Tibial nerve (tissue), 4 donors: ENCODE measurements around the gene TNP1. TPM values are rescaled to one million over a fixed set of nuclear protein-coding genes. Genes with fewer than 3 reads are reported as not detected.

Experiments used
- DNase-seq, 2 donors: peaks; one replicate each; pipeline ENCODE4 v3.0.0-alpha.2; 2019; ENCODE audit warnings: low spot score in 2 of 2
- H3K27ac ChIP-seq, 4 donors: fragments of 200-600 bp; sonication (generic) in 3 of 4; one replicate each; pipeline ENCODE4 v1.5.1; 2017 to 2019; ENCODE audit warnings: mild to moderate bottlenecking in 1 of 4
- H3K27me3 ChIP-seq, 2 donors: fragments of 200-600 bp; sonication (generic) in 1 of 2; one replicate each; pipeline versions ENCODE4 v1.5.1 to v1.6.0; 2017 to 2019
- H3K36me3 ChIP-seq, 3 donors: fragments of 200-600 bp; sonication (generic); one replicate each; pipeline ENCODE4 v1.5.1; 2018 to 2019
- H3K4me1 ChIP-seq, 4 donors: fragments of 200-600 bp; sonication (generic) in 3 of 4; one replicate each; pipeline ENCODE4 v1.5.1; 2017 to 2019
- H3K4me3 ChIP-seq, 4 donors: fragments of 200-600 bp; sonication (generic) in 3 of 4; one replicate each; pipeline ENCODE4 v1.5.1; 2017 to 2019; ENCODE audit warnings: mild to moderate bottlenecking in 1 of 4, moderate library complexity in 1 of 4
- H3K9me3 ChIP-seq, 4 donors: fragments of 200-600 bp; sonication (generic) in 3 of 4; one replicate each; pipeline ENCODE4 v1.5.1; 2017 to 2019
- EP300 ChIP-seq, 2 donors: sonication (generic); formaldehyde crosslinking; IDR thresholded peaks; one replicate each; pipeline ENCODE4 v1.6.1; 2017; ENCODE audit warnings: antibody characterized with exemption in 2 of 2, mild to moderate bottlenecking in 1 of 2
- POLR2A ChIP-seq, 2 donors: fragments of 450-650 bp; IDR thresholded peaks; one replicate each; pipeline ENCODE4 v1.6.1; 2017; ENCODE audit warnings: antibody characterized with exemption in 2 of 2, mild to moderate bottlenecking in 2 of 2, moderate library complexity in 2 of 2
- WGBS, 2 donors: methylation state at CpG; one replicate each; pipeline ENCODE4 v1.1.5; 2018; 5-methylcytosine and 5-hydroxymethylcytosine counted together
- total RNA-seq, 4 donors: library from RNA; depleted of rRNA; stranded (reverse); fragments of >200 nt; gene quantifications; one replicate each; pipeline ENCODE4 v1.1.0, GENCODE V29; 2016
- TF ChIP-seq, protein P1 (sequence below), 5 experiments: fragments of 200-600 bp in 3 of 5; fragments of 450-650 bp in 2 of 5; sonication (generic) in 3 of 5; IDR thresholded peaks; one replicate each; pipeline ENCODE4 v1.5.1; 2016 to 2019; ENCODE audit warnings: antibody characterized with exemption in 5 of 5, mild to moderate bottlenecking in 3 of 5, moderate library complexity in 2 of 5

TNP1 gene
- total RNA-seq, 4 donors from 2014 or later = not detected

DNA sequence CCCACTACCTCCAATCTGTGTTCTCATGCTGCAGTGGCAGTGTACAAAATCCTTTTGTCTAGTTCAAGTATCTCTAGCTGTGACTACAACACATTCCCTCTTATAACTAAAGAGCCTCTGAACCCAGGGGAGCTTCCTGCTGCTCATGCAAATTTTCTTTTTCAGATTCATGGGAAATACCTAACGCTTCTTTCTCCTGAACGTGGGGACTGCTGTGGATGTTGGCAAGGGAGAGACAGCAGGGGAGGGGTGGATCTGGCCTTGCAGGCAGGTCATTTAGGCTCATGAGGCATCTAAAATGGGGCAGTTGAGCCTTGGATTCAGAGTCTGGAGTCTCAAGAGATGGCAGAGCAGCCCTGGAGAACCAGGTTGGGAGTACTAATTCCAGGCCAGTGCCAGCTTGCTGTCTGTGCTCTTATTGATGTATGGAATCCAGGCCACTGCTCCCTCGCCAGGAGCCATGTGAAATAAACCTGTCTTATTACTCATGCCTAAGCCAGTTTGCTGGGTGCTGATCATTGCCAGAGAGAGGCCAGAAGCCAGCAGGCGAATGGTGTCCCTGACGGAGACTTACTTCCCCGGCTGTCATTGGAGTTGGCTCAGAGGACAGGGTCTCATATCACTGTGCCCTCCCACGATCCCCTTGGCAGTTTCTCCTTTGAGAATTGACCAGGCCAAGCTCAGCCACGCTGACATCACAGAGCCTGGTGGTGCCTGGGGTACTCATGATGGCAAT, 29.2 kb upstream of the TNP1 start:
- Histone ChIP-seq H3K27ac (no peak overlapping the region), H3K27me3 (no peaks in the 10 kb centered on the region), H3K9me3 (no peaks in the 10 kb centered on the region), H3K4me3 (no peak overlapping the region), H3K4me1 (no peaks in the 10 kb centered on the region), H3K36me3 (no peaks in the 10 kb centered on the region)
- DNase-seq = no peak
- WGBS, 2 donors = 74 to 79% methylated on average over 8 of the region's 8 CpGs
- TF ChIP-seq POLR2A (IDR thresholded peaks at IDR 0.05) = no peak
- no peak for TF ChIP-seq EP300 (IDR thresholded peaks at IDR 0.05)
- TF ChIP-seq, protein P1, sequence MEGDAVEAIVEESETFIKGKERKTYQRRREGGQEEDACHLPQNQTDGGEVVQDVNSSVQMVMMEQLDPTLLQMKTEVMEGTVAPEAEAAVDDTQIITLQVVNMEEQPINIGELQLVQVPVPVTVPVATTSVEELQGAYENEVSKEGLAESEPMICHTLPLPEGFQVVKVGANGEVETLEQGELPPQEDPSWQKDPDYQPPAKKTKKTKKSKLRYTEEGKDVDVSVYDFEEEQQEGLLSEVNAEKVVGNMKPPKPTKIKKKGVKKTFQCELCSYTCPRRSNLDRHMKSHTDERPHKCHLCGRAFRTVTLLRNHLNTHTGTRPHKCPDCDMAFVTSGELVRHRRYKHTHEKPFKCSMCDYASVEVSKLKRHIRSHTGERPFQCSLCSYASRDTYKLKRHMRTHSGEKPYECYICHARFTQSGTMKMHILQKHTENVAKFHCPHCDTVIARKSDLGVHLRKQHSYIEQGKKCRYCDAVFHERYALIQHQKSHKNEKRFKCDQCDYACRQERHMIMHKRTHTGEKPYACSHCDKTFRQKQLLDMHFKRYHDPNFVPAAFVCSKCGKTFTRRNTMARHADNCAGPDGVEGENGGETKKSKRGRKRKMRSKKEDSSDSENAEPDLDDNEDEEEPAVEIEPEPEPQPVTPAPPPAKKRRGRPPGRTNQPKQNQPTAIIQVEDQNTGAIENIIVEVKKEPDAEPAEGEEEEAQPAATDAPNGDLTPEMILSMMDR (IDR thresholded peaks at IDR 0.05) = no peak

- DNase-seq = no peak
- Histone ChIP-seq H3K27ac (no peak overlapping the region), H3K9me3 (no peaks in the 10 kb centered on the region), H3K4me3 (no peak overlapping the region), H3K4me1 (no peaks in the 10 kb centered on the region), H3K36me3 (no peaks in the 10 kb centered on the region), H3K27me3 (no peaks in the 10 kb centered on the region)
- TF ChIP-seq, protein P1 (IDR thresholded peaks at IDR 0.05) = no peak
- 86 to 91% methylated on average over 5 of the region's 5 CpGs for WGBS, 2 donors
Measured at GRCh38 chr2:216888081-216888480, 28.2 kb upstream of the TNP1 start.

DNA sequence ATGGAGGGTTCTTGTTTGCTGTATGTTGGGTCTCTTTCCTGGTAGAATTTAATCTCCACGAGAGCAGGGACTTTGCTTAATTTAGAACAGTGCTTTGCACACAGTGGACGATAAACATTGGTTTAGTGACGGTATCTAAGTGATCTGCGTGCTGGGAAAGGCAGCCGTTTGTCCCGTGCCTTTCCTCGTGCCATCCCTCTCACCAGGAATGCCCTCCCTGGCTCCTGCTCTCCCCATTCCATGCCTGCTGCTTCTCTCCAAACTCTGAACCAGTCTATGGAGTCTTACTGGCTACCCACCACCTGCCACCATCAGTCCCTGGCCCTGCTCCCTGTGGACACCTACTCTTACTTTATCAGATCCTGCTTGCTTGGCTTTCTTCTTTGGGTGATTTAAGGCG, 27.3 kb upstream of the TNP1 start:
- TF ChIP-seq POLR2A (IDR thresholded peaks at IDR 0.05) = no peak
- TF ChIP-seq, protein P1 (IDR thresholded peaks at IDR 0.05) = no peak
- no peaks in the 10 kb centered on the region for H3K36me3 ChIP-seq
- no peak for DNase-seq
- no peaks in the 10 kb centered on the region for H3K27me3 ChIP-seq
- no peak overlapping the region for H3K27ac ChIP-seq
- no peaks in the 10 kb centered on the region for H3K4me1 ChIP-seq
- no peak overlapping the region for H3K4me3 ChIP-seq
- no peaks in the 10 kb centered on the region for H3K9me3 ChIP-seq
- 91 to 94% methylated on average over 8 of the region's 8 CpGs for WGBS, 2 donors

DNA sequence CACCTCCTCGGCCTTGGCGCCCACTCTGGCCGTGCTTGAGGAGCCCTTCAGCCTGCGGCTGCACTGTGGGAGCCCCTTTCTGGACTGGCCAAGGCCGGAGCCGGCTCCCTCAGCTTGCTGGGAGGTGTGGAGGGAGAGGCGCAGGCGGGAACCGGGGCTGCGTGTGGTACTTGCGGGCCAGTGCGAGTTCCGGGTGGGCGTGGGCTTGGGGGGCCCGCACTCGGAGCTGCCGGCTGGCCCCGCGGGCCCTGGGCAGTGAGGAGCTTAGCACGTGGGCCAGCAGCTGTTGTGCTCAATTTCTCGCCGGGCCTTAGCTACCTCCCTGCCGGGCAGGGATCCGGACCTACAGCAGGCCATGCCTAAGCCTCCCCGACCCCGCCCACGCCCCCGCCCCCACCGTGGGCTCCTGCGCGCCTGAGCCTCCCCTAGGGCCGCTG, 25.3 kb upstream of the TNP1 start:
- Histone ChIP-seq H3K9me3 (no peaks in the 10 kb centered on the region), H3K27ac (no peak overlapping the region), H3K4me1 (no peaks in the 10 kb centered on the region), H3K36me3 (no peaks in the 10 kb centered on the region), H3K4me3 (no peak overlapping the region), H3K27me3 (no peaks in the 10 kb centered on the region)
- 96 to 97% methylated on average over 6 to 12 of the region's 32 CpGs for WGBS, 2 donors
- TF ChIP-seq, protein P1 (IDR thresholded peaks at IDR 0.05) = no peak
- TF ChIP-seq EP300 (IDR thresholded peaks at IDR 0.05) = no peak
- TF ChIP-seq POLR2A (IDR thresholded peaks at IDR 0.05) = no peak
- no peak for DNase-seq

GRCh38 chr2:216884347-216884746, 24.5 kb upstream of the TNP1 start:
- Histone ChIP-seq H3K4me3 (no peak overlapping the region), H3K27ac (no peak overlapping the region), H3K9me3 (no peaks in the 10 kb centered on the region), H3K4me1 (no peaks in the 10 kb centered on the region), H3K36me3 (no peaks in the 10 kb centered on the region), H3K27me3 (no peaks in the 10 kb centered on the region)
- TF ChIP-seq, protein P1 (IDR thresholded peaks at IDR 0.05) = no peak
- TF ChIP-seq POLR2A (IDR thresholded peaks at IDR 0.05) (no peak), EP300 (IDR thresholded peaks at IDR 0.05) (no peak)
- no peak for DNase-seq
- WGBS, 2 donors = 88 to 100% methylated on average over 2 of the region's 2 CpGs
